Karpas-422 (cell line): ENCODE data around the gene KCNH1. TPM values are rescaled to one million over a fixed set of nuclear protein-coding genes. Genes with fewer than 3 reads are reported as not detected.

ENCODE experiments used
- total RNA-seq: library from RNA; depleted of rRNA; stranded (reverse); fragments of >200 nt; shearing (Covaris generic); gene quantifications from 2 replicates; pipeline ENCODE4 v1.2.3, GENCODE V29; 2014; ENCODE audit warnings: low replicate concordance; rRNA removed

KCNH1 gene
- total RNA-seq, 1 experiment from 2014 or later = not detected

Other genes starting within 250 kb of the KCNH1 start
- gene RCOR3, start 125.2 kb upstream of the KCNH1 start, total RNA-seq = 43.0 TPM in 2 replicates
- 19.7 and 39.7 TPM in 2 replicates for gene TRAF5, start 192.7 kb upstream of the KCNH1 start, total RNA-seq